ELF-1 (cell line): Measurements from ENCODE around the gene MGAT1.
"Not testable (repeated sequence)": the region's sequence is repeated elsewhere in the genome, so short reads cannot be mapped to it uniquely, and the experiment has no call there.

Experiments used
- DNase-seq: peaks from one replicate; pipeline ENCODE4 v3.0.0-alpha.2; 2016; ENCODE audit warnings: low read depth, low spot score

The MGAT1 gene

DNA sequence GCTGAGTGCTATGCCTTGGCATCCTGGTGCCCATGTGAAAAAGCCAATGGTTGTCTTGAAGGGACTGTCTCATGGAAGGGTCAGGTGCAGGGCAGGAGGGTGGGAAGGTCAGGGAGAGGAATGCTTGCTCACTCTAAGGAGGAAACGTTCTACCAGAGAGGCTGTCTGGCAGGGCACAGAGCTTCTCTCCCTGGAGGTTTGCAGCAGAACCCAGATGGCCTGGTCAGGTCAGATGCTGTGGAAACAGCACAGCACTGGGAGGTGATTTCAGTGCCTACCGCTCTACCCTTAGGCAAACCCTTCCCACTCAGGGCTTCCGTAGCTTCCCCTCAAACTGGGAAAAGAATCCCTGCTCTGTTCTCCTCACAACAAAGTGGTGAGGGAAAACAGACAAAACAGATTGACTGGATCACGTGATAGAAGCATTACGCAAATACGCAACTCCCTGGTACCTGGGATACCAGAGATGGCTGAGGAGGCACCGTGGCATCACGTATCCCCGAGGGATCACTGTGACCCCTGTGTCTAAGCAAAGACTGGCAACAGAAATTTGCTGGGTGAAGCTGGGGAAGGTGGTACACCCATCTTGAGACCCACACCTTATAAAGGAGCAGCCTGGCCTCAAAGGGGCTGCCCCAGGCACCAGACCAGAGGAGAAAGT lies 3.9 kb upstream of the MGAT1 start:
- DNase-seq = no peak

DNA sequence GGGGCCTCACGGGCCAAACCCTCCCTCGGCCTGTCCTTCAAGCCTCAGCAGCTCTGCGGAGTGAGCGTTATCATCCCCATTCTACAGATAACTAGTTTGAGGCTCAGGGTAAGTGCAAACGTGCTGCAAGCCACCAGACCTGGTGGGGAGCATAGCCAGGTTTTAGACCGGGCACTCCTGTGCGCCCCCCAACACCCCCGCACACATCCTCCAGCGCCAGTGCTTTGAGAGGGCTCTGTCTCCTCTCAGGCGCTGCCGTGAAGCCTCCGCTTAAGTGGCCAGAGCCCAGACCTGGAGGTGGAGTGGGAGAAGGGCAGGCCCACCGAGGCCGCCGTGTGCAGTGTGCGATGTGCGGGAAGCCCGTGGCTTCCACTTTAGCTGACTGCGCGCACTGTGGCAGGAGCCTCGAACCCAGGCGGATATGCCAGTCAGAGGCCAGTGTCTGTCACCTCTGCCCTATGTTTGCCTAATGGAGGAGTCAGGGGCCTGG lies 1.6 kb upstream of the MGAT1 start:
- no peak for DNase-seq

DNA sequence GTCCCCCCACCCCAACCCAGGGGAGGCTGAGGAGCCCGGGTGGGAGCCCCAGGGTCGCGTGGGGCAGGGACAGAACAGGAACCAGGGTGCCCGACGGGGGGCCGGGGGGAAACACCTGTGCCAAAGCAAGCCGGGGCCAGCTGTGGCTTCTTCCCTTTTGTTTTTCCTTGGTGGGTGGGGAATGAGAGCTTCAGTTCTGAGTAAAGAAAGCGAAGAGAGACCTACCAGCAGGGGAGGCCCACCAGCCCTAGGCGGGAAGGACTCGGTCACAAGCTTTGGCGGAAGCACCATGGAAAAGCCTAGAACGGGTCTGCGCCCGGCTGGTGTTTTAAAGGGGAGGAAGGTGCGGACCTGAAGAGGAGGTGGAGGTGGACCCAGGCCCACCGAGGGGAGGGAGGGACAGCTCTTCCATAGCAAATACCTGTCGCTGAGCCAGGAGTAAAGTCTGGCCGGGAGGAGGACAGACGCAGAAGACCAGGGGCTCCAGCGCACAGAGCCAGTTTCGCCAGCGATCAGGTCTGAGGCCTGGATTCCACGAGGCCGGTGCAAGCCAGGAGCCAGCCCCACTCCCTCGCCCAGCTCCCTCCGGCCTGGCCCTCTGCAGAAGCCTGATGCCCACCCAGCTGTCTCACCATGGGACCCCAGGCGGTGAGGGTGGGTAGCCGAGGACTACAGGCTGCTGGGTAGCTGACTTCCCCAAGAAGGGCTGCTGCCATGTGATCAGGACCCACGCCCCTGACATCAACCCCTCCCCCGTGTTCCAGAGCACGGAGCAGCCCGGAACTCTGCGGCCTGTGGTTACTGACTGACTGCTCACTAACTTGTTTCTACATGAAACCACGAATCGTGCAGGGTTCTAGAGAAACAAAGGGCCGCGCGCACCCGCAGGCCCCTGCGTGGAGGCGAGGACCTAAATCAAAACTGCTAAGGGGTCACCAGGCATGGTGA lies 849 bp upstream of the MGAT1 start:
- DNase-seq = peak; percentile 84

DNA sequence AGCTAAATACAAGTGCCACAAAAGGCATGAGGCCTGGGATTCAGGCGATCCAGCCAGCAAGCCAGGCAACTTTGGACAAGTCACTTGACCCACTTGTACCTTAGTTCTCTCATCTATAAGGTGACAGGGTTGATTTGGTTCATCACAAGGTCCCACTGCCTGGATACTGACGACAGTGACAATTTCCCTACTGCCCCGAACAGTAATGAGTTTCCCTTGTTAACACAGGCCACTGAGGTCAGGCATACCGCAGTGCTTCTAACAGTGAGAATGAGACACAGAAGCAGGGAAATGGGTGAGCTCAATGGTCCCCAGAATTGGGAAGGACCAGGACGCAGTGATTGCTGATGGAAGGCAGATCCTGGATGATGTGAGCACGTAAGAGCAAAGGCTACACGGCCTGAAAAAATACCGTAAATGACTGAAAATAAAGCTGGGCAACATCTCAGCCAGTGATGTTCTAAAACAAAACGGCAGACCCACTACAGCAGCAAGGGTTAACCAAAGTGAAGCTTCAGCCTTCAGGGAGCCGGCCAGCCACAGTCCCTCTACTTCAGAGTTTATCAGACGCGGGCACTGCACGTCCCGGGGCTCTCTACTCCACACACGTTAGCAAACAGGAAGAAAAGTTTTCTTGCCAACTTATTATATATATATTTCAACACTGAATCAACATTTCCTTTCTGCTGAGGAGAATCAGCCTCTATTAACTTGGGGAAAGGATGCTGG lies 846 bp downstream of the MGAT1 start:
- no peak for DNase-seq

DNA sequence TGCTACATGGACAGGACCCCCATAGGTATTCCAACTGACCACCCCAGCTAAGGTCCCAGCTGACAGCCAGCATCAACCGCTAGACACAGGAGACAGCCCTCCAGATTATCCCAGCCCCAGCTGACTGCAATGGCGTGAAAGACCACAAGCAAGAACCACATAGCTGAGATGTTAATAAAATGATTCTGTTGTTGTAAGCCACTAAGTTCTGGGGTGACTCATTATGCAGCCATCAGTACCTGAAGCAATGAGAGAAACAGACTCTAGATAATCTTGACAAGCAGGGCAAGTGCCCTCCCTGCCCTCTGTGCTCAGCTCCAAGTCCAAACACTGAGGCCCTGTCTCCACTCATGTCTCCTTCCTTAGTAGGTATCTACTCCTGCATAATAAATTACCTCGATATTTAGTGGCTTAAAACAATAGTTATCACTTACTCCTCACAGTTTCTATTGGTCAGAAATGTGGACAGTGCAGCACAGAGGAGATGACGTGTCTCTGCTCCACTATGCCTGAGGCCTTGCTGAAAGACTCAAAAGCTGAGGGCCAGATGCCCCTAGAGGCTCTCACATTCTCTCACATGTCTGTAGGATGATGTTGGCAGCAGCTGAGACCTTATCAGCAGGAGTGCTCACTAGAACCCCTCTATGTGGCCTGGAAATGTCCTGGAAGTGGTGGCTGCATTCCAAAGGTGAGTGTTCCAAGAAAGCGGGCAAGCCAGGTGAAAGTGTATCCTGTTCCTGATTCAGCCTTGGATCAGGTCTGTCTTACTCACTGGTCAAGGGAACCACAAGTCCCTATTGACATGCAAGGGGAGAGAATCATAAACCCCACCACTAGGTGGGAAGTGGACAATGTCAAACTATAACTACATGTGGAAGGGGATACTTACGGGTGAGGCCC lies 2.5 kb downstream of the MGAT1 start:
- DNase-seq = no peak

DNA sequence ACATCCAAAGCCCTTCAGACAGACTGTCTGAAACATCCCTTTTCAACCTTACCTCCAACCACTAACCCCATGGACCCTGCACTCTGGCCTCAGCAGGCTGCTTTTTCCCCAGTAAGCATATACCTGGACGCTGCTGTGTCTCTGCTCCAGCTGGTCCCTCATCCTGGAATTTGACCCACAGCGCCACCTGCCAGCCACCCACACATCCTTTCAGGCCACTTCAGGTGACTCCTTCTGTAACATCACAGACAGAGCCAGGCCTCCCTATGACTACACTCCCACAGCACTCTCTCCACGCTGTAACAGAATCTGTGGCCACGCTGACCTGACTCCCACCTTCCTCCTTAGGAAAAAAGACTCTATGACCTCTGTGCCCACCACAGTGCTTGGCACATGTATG lies 3.4 kb downstream of the MGAT1 start:
- peak; percentile 66 for DNase-seq

DNA sequence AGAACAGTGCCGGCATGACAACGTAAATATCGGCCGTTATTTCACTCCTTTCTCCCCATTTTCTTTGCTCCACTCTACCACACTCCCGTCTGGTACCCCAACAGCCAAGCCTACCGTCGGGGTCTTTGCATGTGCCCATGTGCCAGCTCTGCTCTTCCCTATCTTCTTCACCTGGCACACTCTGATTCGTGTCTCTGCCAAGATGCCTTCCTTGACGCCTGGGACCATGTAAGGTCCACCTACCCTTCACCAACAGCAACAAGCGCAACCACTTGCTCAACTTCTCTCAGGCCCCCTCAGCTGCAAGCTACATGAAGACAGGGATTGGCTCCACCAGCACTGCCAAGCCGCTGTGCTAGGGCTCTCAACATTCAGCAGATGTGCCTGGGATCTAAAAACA lies 4.4 kb downstream of the MGAT1 start:
- no peak for DNase-seq

DNA sequence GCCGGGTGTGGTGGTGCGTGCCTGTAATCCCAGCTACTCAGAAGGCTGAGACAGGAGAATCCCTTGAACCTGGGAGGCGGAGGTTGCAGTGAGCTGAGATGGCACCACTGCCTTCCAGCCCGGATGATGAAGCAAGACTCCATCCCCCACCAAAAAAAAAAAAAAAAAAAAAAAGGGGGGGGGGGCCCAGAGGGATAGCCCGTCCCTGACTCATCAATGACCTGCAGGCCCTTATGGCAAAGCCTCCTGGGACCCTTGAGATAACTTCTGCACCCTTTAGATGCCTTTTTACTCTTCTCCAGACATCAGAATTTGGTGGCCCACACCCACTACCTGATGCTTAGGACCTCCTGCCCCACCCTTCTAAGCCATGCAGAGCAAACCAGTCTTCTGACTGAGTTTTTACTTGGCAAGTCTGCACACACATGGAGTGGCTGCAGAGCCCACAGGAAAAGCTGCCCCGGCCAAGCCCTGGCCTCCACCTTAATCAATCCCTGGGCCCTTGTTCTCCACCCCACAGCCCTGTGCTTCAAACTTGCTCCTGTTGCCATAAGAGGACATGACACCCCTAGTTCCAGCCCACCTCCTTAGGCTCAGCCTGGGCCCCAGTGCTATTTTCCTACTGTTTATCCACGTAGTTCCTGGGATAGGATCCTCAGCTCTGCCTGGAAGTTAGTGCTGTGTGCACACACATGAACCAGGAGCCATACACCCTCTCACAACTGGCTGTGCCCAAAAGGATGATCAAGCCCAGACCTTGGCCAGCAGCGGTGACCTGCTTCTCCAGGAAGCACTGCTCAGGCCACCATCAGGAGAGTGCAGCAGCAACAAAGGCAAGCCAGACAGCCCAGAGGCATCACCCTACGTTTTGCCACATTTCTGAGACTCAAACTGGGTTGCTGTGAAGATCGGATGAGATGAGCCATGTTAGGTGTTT lies 5.1 kb downstream of the MGAT1 start:
- DNase-seq = no peak

DNA sequence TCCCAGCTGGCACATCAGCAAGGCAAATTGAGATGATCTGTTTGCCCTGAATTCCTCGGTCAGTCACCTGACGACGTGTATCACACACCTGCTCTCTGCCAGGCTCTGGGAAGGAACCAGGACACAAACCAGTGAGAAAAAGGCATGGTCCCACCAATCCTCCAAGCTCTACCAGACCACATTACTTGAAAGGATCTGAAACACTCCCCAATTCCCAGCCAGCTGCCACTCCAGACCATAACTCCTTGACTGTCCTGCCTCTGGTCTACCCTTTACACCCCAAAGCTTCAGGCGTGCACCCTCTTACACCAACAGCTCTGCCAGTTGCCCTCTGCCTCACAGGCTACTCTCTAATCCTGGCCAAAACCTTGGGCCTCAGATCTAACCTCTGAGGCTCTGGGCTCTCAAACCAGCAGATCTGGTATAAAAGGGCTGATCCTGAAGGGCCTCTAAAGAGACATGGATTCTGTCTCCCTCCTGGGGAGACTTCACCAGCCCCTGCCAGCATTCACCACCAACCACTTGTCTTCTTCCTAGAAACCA lies 6.8 kb downstream of the MGAT1 start:
- DNase-seq = no peak

DNA sequence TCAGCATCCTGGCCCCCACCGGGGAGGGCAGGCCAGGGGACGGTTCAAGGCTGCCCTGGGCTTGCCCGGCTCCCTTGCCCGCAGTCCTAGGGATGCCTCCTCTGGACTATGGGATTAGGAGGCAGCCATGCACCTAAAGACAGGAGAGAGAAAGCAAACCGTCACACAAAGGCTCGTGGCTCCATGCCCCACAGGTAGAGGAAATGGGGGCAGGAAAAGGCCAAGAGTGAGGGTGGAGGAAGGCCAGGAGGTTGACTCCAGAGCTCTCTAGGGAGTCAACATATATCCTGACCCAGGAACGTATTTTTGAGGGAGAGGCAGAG lies 9.7 kb downstream of the MGAT1 start:
- DNase-seq = no peak

DNA sequence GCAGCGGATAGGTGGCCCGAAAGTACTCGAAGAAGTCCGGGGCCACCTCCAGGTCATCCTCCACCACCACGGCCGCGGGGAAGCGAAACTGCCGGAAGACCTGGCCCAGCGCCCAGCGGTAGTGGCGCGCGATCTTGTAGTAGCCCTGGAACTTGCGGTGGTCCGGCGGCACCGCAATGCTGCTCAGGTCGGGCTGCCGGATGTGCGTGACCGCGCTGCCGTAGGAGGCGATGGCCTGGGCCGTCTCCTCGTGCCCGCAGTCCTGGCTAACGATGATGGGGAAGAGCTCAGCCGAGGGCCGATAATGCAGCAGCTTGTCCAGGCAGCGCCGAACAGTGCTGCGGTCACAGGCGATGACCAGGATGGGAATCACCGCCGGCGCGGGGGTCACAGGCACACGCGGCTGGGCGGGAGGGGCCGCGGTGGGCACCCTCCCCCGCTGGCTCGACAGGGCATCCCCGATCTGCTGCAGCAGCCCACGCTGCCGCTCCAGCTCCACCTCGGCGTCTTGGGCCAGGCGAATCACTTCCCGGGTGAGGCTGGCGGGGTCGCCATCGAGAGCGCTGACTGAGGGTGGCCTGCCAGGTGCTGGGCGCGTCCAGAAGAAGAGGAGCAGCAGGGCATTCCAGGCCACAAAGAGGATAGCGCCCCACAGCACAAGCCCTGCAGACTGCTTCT lies 10.2 kb downstream of the MGAT1 start:
- DNase-seq = no peak

DNA sequence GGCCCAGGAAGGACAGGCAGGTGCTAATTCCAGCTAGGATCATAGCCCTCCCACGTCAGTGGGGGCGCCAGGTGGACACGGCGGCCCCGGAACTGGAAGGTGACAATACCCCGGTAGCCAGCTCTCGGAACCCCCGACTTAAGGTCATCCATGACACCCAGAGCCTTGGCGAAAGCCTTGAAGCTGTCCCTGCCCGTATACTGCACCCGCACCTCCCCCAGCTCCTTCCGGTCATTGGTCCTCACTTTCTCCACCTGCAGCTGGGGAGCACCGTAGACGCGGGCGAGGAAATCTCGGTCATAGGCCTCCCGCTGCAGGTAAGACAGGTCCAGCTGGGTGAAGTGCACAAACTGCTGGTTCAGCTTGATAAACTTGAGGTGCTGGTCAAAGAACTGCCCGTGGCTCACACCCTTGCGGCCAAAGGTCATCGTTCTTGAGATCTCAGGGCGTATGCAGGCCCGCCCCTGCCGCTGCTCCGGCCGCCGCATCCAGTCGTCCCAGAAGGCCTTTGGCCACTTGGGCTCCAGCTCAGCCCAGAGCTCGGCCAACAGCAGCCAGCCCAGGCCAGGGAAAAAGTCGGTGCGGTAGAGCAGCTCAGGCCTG lies 10.9 kb downstream of the MGAT1 start:
- DNase-seq = no peak

DNA sequence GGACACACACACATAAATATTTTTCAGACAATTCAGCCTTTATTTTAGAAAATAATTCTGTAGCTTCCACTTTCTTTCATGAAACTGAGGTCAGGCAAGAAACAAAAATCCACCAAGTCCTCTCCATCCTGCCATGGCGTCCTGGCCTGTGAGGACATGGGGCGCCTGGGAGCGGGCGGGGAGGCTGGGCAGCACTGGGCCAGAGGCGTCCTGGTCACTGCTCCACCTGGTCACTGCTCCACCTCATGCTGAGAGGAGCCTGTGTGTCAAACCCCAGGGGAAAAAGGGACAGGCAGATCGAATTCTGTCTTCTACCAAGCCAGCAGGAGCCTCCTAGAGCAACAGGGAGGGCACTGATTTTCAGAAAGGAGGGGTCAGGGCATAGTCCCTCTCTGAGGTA lies 12.1 kb downstream of the MGAT1 start:
- DNase-seq = no peak

DNA sequence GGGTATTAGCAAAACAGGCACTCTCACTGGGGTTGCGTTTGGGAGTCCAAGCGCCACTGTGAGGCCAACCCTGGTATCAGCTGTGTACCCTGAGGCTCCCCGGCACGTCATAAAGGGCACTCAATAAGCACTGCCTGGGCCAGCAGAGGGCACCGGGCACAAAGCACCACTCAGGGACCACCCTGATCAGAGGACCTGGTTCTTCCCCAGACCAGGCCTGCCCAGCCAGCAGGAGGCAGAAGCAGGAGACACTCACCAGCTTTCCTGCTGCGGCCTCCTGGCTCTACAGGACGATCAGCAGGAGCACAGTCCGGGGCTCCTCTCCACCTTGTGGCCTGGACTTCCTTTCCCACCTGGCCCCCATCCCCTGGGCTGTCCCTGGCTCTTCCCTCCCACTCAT lies 12.6 kb downstream of the MGAT1 start:
- peak; percentile 72 for DNase-seq

DNA sequence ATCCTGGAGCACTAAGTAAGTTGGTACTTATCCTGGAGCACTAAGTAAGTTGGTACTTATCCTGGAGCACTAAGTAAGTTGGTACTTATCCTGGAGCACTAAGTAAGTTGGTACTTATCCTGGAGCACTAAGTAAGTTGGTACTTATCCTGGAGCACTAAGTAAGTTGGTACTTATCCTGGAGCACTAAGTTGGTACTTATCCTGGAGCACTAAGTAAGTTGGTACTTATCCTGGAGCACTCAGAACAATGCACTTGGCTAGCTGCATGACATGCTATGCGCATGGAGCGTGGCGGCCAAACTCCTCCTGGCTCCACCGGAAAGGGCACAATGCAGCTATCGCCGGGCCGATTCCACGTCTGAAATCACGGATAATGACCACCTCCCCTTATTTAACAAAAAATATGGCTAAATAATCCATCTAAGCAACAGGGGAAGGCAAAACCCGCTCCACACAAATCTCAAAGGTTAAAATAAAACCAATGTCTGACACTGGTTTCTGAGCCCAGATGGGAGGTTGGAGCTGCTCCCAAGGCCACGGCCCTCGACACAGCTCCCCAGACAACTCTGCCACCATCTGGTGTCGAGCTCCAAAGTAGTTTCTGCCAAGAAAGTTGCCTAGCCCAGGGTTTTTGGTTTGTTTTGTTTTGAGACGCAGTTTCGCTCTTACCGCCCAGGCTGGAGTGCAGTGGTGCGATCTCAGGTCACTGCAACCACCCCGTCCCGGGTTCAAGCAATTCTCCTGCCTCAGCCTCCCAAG lies 13.8 kb downstream of the MGAT1 start:
- DNase-seq = not testable (repeated sequence)

DNA sequence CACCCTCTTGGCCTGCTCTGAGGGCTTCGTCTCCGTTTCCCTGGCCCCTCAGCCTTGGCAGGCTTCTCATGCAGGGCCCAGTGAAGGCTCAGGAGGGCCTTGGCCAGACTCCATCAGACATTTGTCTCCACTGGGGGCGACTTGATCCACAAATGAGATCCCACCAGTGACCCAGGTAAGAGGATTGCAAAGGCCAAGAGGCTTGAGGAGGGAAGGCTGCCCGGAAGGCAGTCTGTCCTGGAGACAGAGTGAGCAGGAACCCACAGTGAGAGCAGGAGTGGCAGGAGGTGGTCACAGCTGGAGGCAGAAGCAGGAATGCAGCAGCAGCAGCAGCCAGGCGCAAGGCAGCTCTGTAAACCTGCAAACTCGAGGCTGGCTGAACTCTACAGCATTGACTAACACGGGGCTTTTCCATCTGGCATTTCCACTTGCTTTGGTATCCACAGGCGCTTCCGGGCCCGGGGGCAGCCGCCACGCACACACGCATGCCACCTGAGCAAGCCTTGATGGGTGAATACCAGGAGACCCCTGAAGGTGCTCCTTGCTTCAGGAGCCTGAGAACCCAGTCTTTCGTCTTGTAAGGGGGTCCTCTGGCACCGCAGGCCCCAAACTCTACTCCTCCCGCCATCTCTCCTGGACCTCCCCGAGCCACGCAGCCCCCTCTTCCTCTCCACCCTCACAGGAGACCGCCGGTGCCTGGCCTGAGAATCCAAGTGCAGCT lies 14.7 kb downstream of the MGAT1 start:
- peak; percentile 69 for DNase-seq
